Thyroid gland (tissue), 4 donors: ENCODE data around the gene RNF183. TPM values are rescaled to one million over a fixed set of nuclear protein-coding genes. Genes with fewer than 3 reads are reported as not detected.

Experiments
- DNase-seq, 2 donors: peaks; one replicate each; pipeline ENCODE4 v3.0.0-alpha.2; 2019
- H3K27ac ChIP-seq, 3 donors: fragments of 200-600 bp; sonication (generic); 1 replicate in 2 of 3; 2 replicates in 1 of 3; pipeline ENCODE4 v1.5.1; 2016 to 2019; ENCODE audit warnings: mild to moderate bottlenecking in 1 of 3, moderate library complexity in 1 of 3
- H3K27me3 ChIP-seq: fragments of 200-600 bp; sonication (generic); one replicate; pipeline ENCODE4 v1.5.1; 2019
- H3K36me3 ChIP-seq, 2 donors: fragments of 200-600 bp; sonication (generic); one replicate each; pipeline ENCODE4 v1.5.1; 2016 to 2019
- H3K4me1 ChIP-seq, 2 donors: fragments of 200-600 bp; sonication (generic); one replicate each; pipeline ENCODE4 v1.5.1; 2017 to 2019
- H3K4me3 ChIP-seq, 3 donors: fragments of 200-600 bp; sonication (generic); replicated peaks in 1 of 3; 1 replicate in 2 of 3; 2 replicates in 1 of 3; pipeline ENCODE4 v1.5.1; 2016; ENCODE audit warnings: mild to moderate bottlenecking in 1 of 3
- H3K9me3 ChIP-seq: fragments of 200-600 bp; sonication (generic); one replicate; pipeline ENCODE4 v1.5.1; 2017
- CTCF ChIP-seq, 6 experiments: fragments of 200-600 bp in 3 of 6; fragments of 450-650 bp in 3 of 6; sonication (generic) in 3 of 6; IDR thresholded peaks; one replicate each; pipeline ENCODE4 v1.5.1; 2016 to 2019; ENCODE audit warnings: antibody characterized with exemption in 6 of 6, mild to moderate bottlenecking in 2 of 6, inconsistent platforms in 1 of 6, moderate library complexity in 1 of 6
- POLR2A ChIP-seq, 2 donors: fragments of 450-650 bp; IDR thresholded peaks; one replicate each; pipeline ENCODE4 v1.6.1; 2017; ENCODE audit warnings: antibody characterized with exemption in 2 of 2, mild to moderate bottlenecking in 2 of 2, moderate library complexity in 1 of 2
- intact Hi-C: fragments of 100-400 bp; cut with DNase I; formaldehyde crosslinking; loops from one replicate; pipeline ENCODE4 v1.15.1; 2023
- total RNA-seq, 4 donors: library from RNA; depleted of rRNA; stranded (reverse); fragments of >200 nt; gene quantifications; one replicate each; pipeline ENCODE4 v1.2.3, GENCODE V29; 2016

Gene RNF183
- total RNA-seq, 4 donors from 2014 or later = not detected

GRCh38 chr9:113247640-113248039 is 55.5 kb downstream of the RNF183 start:
- TF ChIP-seq CTCF (IDR thresholded peaks at IDR 0.05) (no peak), POLR2A (IDR thresholded peaks at IDR 0.05) (no peak)
- Histone ChIP-seq H3K9me3 (no peaks in the 10 kb centered on the region), H3K27me3 (no peaks in the 10 kb centered on the region), H3K4me1 (no peaks in the 10 kb centered on the region), H3K4me3 (no peak overlapping the region), H3K36me3 (no peaks in the 10 kb centered on the region), H3K27ac (no peak overlapping the region)
- intact Hi-C loops = no loop called here
- DNase-seq = no peak

Other genes starting within 250 kb of the RNF183 start
- 1 to 10 TPM; 3.2 to 5.8 (median 4.6) TPM for gene ZFP37, start 246.7 kb downstream of the RNF183 start, total RNA-seq
- gene SLC31A2, start 152.4 kb downstream of the RNF183 start, total RNA-seq = 10 to 100 TPM; 12.4 to 27.5 (median 18.3) TPM
- 10 to 100 TPM; 25.0 to 30.6 (median 29.1) TPM for gene FKBP15, start 82.1 kb downstream of the RNF183 start, total RNA-seq
- gene SLC31A1, start 81.8 kb downstream of the RNF183 start, total RNA-seq = 10 to 100 TPM; 12.0 to 21.6 (median 19.5) TPM
- gene CDC26, start 27.8 kb downstream of the RNF183 start, total RNA-seq = 10 to 100 TPM; 23.0 to 73.5 (median 38.3) TPM
- 10 to 100 TPM; 17.7 to 25.8 (median 21.7) TPM for gene PRPF4, start 27.7 kb downstream of the RNF183 start, total RNA-seq
- gene WDR31, start 36.9 kb upstream of the RNF183 start, total RNA-seq = 1 to 10 TPM; 3.8 to 7.3 (median 6.5) TPM
- gene BSPRY, start 46.2 kb upstream of the RNF183 start, total RNA-seq = 10 to 100 TPM; 53.2 to 79.7 (median 67.1) TPM
- 10 to 100 TPM; 37.1 to 67.7 (median 53.0) TPM for gene HDHD3, start 73.6 kb upstream of the RNF183 start, total RNA-seq
- gene ALAD, start 97.9 kb upstream of the RNF183 start, total RNA-seq = 10 to 100 TPM; 23.5 to 50.0 (median 31.8) TPM
- gene POLE3, start 107.3 kb upstream of the RNF183 start, total RNA-seq = 10 to 100 TPM; 29.2 to 54.9 (median 33.5) TPM
- 1 to 10 TPM in 2 of 4 donors, under 1 TPM in 2; 0.39 to 2.5 (median 0.84) TPM for gene C9orf43, start 107.4 kb upstream of the RNF183 start, total RNA-seq
- gene RGS3, start 160.4 kb upstream of the RNF183 start, total RNA-seq = 10 to 100 TPM; 43.0 to 66.2 (median 55.6) TPM